ENCODE results near the gene SNED1. TPM values are rescaled to one million over a fixed set of nuclear protein-coding genes. Genes with fewer than 3 reads are reported as not detected.

The SNED1 gene
- polyA plus RNA-seq, 3 donors, result 0.02 to 3.4 (median 0.12) TPM

DNA sequence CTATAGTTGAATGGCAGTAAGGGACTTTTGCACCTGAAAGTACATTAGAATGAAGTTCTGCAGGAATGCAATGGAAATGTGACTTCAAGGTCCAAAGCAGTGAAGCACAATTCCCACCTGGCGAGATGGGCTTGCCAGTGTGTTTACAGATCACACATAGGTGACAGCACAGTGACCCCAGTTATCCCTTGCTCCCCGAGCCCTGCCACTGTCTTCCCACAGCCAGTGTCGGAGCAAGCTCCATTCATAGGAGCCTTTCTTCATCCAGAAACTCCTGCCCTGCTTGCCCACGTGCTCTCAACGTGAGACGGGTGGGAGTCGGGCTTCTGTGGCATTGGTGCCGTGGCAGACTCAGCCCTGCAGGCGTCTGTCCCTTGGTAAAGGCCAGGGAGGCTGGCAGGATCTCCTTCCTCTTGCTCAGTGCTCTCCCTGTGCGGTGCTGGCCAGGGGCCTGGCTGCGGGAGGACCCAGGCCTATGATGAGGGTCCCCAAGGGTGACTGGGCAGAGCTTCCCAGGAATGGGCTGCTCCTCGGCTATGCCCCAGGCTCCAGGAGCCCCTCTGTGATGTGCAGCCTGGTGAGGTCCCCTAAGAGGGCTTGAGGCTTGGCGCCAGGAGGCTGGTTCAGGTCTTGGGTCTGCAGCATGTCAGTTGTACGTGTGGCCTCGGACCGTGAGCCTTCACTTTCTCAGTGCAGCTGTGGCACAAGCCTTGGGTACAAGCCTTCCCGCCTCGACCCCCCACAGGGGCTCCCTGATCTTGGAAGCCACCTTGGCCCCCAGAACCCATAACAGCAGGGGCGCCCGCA lies 40.2 kb downstream of the SNED1 start:
- no peak overlapping the region for H3K4me3 ChIP-seq (replicated peaks in 1 of 3; ENCODE audit: low read depth in 2 of 3, low read length in 3 of 3)
- 92% methylated on average over 18 of the region's 20 CpGs for WGBS (ENCODE audit: insufficient coverage)
- H3K27ac ChIP-seq (ENCODE audit: low read depth in 1 of 2, low read length in 2 of 2), result no peak overlapping the region
- H3K9ac ChIP-seq (ENCODE audit: insufficient read depth, low read length, poor library complexity, severe bottlenecking), result no peak overlapping the region
- Mint-ChIP-seq H3K36me3 (no peaks in the 10 kb centered on the region), H3K4me1 (peaks cover 8% of the 10 kb centered on the region), H3K4me3 (no peak overlapping the region), H3K27ac (peak overlapping the region in 1 of 7 donors; percentile 38), H3K9me3 (no peaks in the 10 kb centered on the region), H3K27me3 (ENCODE audit: low read depth in 3 of 3) (peaks cover 4 to 18% (median 13%) of the 10 kb centered on the region in 3 donors)
- H3K4me2 ChIP-seq (replicated peaks; ENCODE audit: extremely low read depth, low read length, poor library complexity, severe bottlenecking), result no peak overlapping the region
- peaks cover 0 to 16% of the 10 kb centered on the region in 2 donors for H3K27me3 ChIP-seq (ENCODE audit: control insufficient read depth in 2 of 2, insufficient read depth in 2 of 2, low read length in 2 of 2)
- TF ChIP-seq, protein P1, sequence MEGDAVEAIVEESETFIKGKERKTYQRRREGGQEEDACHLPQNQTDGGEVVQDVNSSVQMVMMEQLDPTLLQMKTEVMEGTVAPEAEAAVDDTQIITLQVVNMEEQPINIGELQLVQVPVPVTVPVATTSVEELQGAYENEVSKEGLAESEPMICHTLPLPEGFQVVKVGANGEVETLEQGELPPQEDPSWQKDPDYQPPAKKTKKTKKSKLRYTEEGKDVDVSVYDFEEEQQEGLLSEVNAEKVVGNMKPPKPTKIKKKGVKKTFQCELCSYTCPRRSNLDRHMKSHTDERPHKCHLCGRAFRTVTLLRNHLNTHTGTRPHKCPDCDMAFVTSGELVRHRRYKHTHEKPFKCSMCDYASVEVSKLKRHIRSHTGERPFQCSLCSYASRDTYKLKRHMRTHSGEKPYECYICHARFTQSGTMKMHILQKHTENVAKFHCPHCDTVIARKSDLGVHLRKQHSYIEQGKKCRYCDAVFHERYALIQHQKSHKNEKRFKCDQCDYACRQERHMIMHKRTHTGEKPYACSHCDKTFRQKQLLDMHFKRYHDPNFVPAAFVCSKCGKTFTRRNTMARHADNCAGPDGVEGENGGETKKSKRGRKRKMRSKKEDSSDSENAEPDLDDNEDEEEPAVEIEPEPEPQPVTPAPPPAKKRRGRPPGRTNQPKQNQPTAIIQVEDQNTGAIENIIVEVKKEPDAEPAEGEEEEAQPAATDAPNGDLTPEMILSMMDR (IDR thresholded peaks at IDR 0.05), result no peak
- peak in 1 of 3 donors; percentile 3 for DNase-seq
- no peaks in the 10 kb centered on the region for H3K36me3 ChIP-seq (replicated peaks in 1 of 2; ENCODE audit: control insufficient read depth in 1 of 2, insufficient read depth in 2 of 2, low read length in 2 of 2)
- H2AFZ ChIP-seq (ENCODE audit: insufficient read depth, low read depth, low read length, poor library complexity, severe bottlenecking), result no peak overlapping the region
- no peaks in the 10 kb centered on the region for H4K20me1 ChIP-seq (ENCODE audit: insufficient read depth, low read length)
- H3K4me1 ChIP-seq (ENCODE audit: control insufficient read depth in 1 of 2, insufficient read depth in 2 of 2, low read length in 2 of 2), result peaks cover 0 to 4% of the 10 kb centered on the region in 2 donors
- intact Hi-C loops (cut with micrococcal nuclease), result no loop called here
- H3K79me2 ChIP-seq (ENCODE audit: insufficient read depth, low read length), result no peaks in the 10 kb centered on the region
- no peaks in the 10 kb centered on the region for H3K9me3 ChIP-seq (replicated peaks in 1 of 2; ENCODE audit: control insufficient read depth in 1 of 2, insufficient read depth in 1 of 2, low read length in 2 of 2)

DNA sequence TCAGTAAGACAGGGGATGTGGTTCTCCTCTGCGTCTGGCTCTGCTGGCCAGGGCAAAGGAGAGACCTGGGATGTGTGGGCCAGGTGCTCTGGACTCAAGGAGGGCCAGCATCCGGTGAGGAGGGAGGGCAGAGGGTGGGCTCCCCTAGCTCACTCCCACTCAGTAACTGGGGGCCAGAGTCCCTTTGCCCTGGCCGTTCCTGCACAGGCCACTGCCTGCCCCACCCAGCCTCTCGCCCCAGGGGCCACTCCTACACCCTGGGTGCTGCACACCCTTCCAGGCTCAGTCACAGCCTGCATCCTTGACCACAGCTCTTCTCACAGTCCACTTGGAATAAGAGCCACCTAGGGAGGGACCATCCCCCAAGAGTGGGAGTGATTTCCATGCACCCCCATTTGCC lies 41.0 kb downstream of the SNED1 start:
- Histone ChIP-seq H3K36me3 (replicated peaks in 1 of 2; ENCODE audit: control insufficient read depth in 1 of 2, insufficient read depth in 2 of 2, low read length in 2 of 2) (no peaks in the 10 kb centered on the region), H3K4me2 (replicated peaks; ENCODE audit: extremely low read depth, low read length, poor library complexity, severe bottlenecking) (no peak overlapping the region), H3K27ac (ENCODE audit: low read depth in 1 of 2, low read length in 2 of 2) (no peak overlapping the region), H3K9me3 (replicated peaks in 1 of 2; ENCODE audit: control insufficient read depth in 1 of 2, insufficient read depth in 1 of 2, low read length in 2 of 2) (no peaks in the 10 kb centered on the region), H4K20me1 (ENCODE audit: insufficient read depth, low read length) (no peaks in the 10 kb centered on the region), H3K4me1 (ENCODE audit: control insufficient read depth in 1 of 2, insufficient read depth in 2 of 2, low read length in 2 of 2) (peaks cover 0 to 4% of the 10 kb centered on the region in 2 donors), H3K4me3 (replicated peaks in 1 of 3; ENCODE audit: low read depth in 2 of 3, low read length in 3 of 3) (no peak overlapping the region), H3K79me2 (ENCODE audit: insufficient read depth, low read length) (no peaks in the 10 kb centered on the region), H2AFZ (ENCODE audit: insufficient read depth, low read depth, low read length, poor library complexity, severe bottlenecking) (no peak overlapping the region), H3K27me3 (ENCODE audit: control insufficient read depth in 2 of 2, insufficient read depth in 2 of 2, low read length in 2 of 2) (peaks cover 0 to 16% of the 10 kb centered on the region in 2 donors), H3K9ac (ENCODE audit: insufficient read depth, low read length, poor library complexity, severe bottlenecking) (no peak overlapping the region)
- Mint-ChIP-seq H3K9me3 (no peaks in the 10 kb centered on the region), H3K4me3 (no peak overlapping the region), H3K27me3 (ENCODE audit: low read depth in 3 of 3) (peaks cover 4 to 19% (median 13%) of the 10 kb centered on the region in 3 donors), H3K27ac (no peak overlapping the region), H3K4me1 (peaks cover 8% of the 10 kb centered on the region), H3K36me3 (no peaks in the 10 kb centered on the region)
- intact Hi-C loops (cut with micrococcal nuclease), result no loop called here
- 95% methylated on average over 3 of the region's 4 CpGs for WGBS (ENCODE audit: insufficient coverage)
- peak in 1 of 3 donors; percentile 1 for DNase-seq
- TF ChIP-seq, protein P1 (IDR thresholded peaks at IDR 0.05), result no peak

All from CD14-positive monocyte (primary cell).